Large intestine (tissue), 12 donors: Measurements from ENCODE around the gene FAF1. TPM values are rescaled to one million over a fixed set of nuclear protein-coding genes. Genes with fewer than 3 reads are reported as not detected.
"Not testable (repeated sequence)": the region's sequence is repeated elsewhere in the genome, so short reads cannot be mapped to it uniquely, and the experiment has no call there.

Experiments used
- DNase-seq, 2 donors: peaks; one replicate each; pipeline versions ENCODE4 v3.0.0 to v3.0.0-alpha.2; 2013
- H3K27ac ChIP-seq: one replicate; pipeline ENCODE4 v1.5.1; 2013; ENCODE audit warnings: low read length
- H3K27me3 ChIP-seq: 2 replicates; pipeline ENCODE4 v1.6.1; 2013; ENCODE audit warnings: low read length; ENCODE audit not compliant: control insufficient read depth, insufficient read depth
- H3K36me3 ChIP-seq: 2 replicates; pipeline ENCODE4 v1.6.1; 2013; ENCODE audit warnings: low read length; ENCODE audit not compliant: control insufficient read depth, insufficient read depth
- H3K4me1 ChIP-seq: one replicate; pipeline ENCODE4 v1.6.1; 2013; ENCODE audit warnings: low read length; ENCODE audit not compliant: control insufficient read depth, insufficient read depth
- H3K4me3 ChIP-seq: one replicate; pipeline ENCODE4 v1.5.1; 2013; ENCODE audit warnings: low read length
- H3K9me3 ChIP-seq: one replicate; pipeline ENCODE4 v1.6.1; 2013; ENCODE audit warnings: mild to moderate bottlenecking, low read depth, low read length, moderate library complexity; ENCODE audit not compliant: control insufficient read depth
- WGBS: methylation state at CpG from one replicate; pipeline ENCODE4 v1.1.5; 2013; ENCODE audit warnings: low lambda C conversion rate; ENCODE audit not compliant: insufficient coverage; 5-methylcytosine and 5-hydroxymethylcytosine counted together
- long read RNA-seq, 11 donors: transcript quantifications; one replicate each; lab custom pipeline, GENCODE V29; 2026
- polyA plus RNA-seq: library from polyadenylated mRNA; unstranded; fragments of 120-200 nt; gene quantifications from one replicate; pipeline ENCODE4 v1.2.1, GENCODE V29; 2013

The FAF1 gene
- polyA plus RNA-seq = 47.1 TPM
- long read RNA-seq, donor 1, full-length matches to known transcripts = 4 of 4 reads
- long read RNA-seq, donor 1, partial matches to known transcripts = 0 of 4 reads
- long read RNA-seq, donor 1, other reads (novel, unspliced or antisense) = 0 of 4 reads
- long read RNA-seq, donor 2, full-length matches to known transcripts = 6 of 6 reads
- long read RNA-seq, donor 2, partial matches to known transcripts = 0 of 6 reads
- long read RNA-seq, donor 2, other reads (novel, unspliced or antisense) = 0 of 6 reads
- long read RNA-seq, donor 3 = 0 reads
- long read RNA-seq, donor 4, full-length matches to known transcripts = 2 of 2 reads
- long read RNA-seq, donor 4, partial matches to known transcripts = 0 of 2 reads
- long read RNA-seq, donor 4, other reads (novel, unspliced or antisense) = 0 of 2 reads
- long read RNA-seq, donor 5, full-length matches to known transcripts = 5 of 5 reads
- long read RNA-seq, donor 5, partial matches to known transcripts = 0 of 5 reads
- long read RNA-seq, donor 5, other reads (novel, unspliced or antisense) = 0 of 5 reads
- long read RNA-seq, donor 6, full-length matches to known transcripts = 14 of 14 reads
- long read RNA-seq, donor 6, partial matches to known transcripts = 0 of 14 reads
- long read RNA-seq, donor 6, other reads (novel, unspliced or antisense) = 0 of 14 reads
- long read RNA-seq, donor 7, full-length matches to known transcripts = 2 of 2 reads
- long read RNA-seq, donor 7, partial matches to known transcripts = 0 of 2 reads
- long read RNA-seq, donor 7, other reads (novel, unspliced or antisense) = 0 of 2 reads
- long read RNA-seq, donor 8, full-length matches to known transcripts = 6 of 6 reads
- long read RNA-seq, donor 8, partial matches to known transcripts = 0 of 6 reads
- long read RNA-seq, donor 8, other reads (novel, unspliced or antisense) = 0 of 6 reads
- long read RNA-seq, donor 9, full-length matches to known transcripts = 8 of 8 reads
- long read RNA-seq, donor 9, partial matches to known transcripts = 0 of 8 reads
- long read RNA-seq, donor 9, other reads (novel, unspliced or antisense) = 0 of 8 reads
- long read RNA-seq, donor 10, full-length matches to known transcripts = 11 of 11 reads
- long read RNA-seq, donor 10, partial matches to known transcripts = 0 of 11 reads
- long read RNA-seq, donor 10, other reads (novel, unspliced or antisense) = 0 of 11 reads
- long read RNA-seq, donor 11, full-length matches to known transcripts = 7 of 7 reads
- long read RNA-seq, donor 11, partial matches to known transcripts = 0 of 7 reads
- long read RNA-seq, donor 11, other reads (novel, unspliced or antisense) = 0 of 7 reads

- no peaks in the 10 kb centered on the region for H3K27me3 ChIP-seq
Observed at GRCh38 chr1:50959913-50960844, at the start of gene FAF1. Gene FAF1, minus strand, starts transcription at chr1:50960267. Its CDS starts 456 bp downstream, at chr1:50959811.

GRCh38 chr1:51009381-51009780 is 49.3 kb upstream of the FAF1 start:
- no peaks in the 10 kb centered on the region for H3K4me1 ChIP-seq
- no peak for DNase-seq
- no peaks in the 10 kb centered on the region for H3K36me3 ChIP-seq
- no peak overlapping the region for H3K27ac ChIP-seq
- WGBS = no CpG with 5 or more reads among the region's 3 CpGs
- no peak overlapping the region for H3K4me3 ChIP-seq
- peaks cover 3% of the 10 kb centered on the region for H3K9me3 ChIP-seq
- no peaks in the 10 kb centered on the region for H3K27me3 ChIP-seq

More at GRCh38 chr1:50959913-50960844, at the start of gene FAF1:
- WGBS = 0% methylated on average over 1 of the region's 80 CpGs
- Histone ChIP-seq H3K36me3 (no peaks in the 10 kb centered on the region), H3K4me1 (no peaks in the 10 kb centered on the region), H3K4me3 (peak within 1 kb of the TSS; percentile 78), H3K9me3 (no peaks in the 10 kb centered on the region), H3K27ac (peak within 1 kb of the TSS; percentile 80)
- peak; percentile 98 to 99 for DNase-seq

- not testable (repeated sequence) for H3K27ac ChIP-seq, H3K9me3 ChIP-seq, H3K27me3 ChIP-seq, H3K4me3 ChIP-seq, DNase-seq, H3K36me3 ChIP-seq, H3K4me1 ChIP-seq
- WGBS = no CpG with 5 or more reads among the region's 4 CpGs
Observed at GRCh38 chr1:51005549-51005948, 45.5 kb upstream of the FAF1 start.

- Histone ChIP-seq H3K4me3 (no peak overlapping the region), H3K27me3 (no peaks in the 10 kb centered on the region), H3K27ac (no peak overlapping the region), H3K36me3 (no peaks in the 10 kb centered on the region), H3K9me3 (no peaks in the 10 kb centered on the region), H3K4me1 (no peaks in the 10 kb centered on the region)
- 86% methylated on average over 1 of the region's 6 CpGs for WGBS
- DNase-seq = no peak
Observed at GRCh38 chr1:51002516-51002915, 42.4 kb upstream of the FAF1 start.

GRCh38 chr1:51000651-51001050 is 40.6 kb upstream of the FAF1 start:
- no peak overlapping the region for H3K27ac ChIP-seq
- H3K4me3 ChIP-seq = no peak overlapping the region
- H3K36me3 ChIP-seq = no peaks in the 10 kb centered on the region
- H3K27me3 ChIP-seq = peaks cover under 1% of the 10 kb centered on the region
- 61% methylated on average over 2 of the region's 2 CpGs for WGBS
- no peaks in the 10 kb centered on the region for H3K4me1 ChIP-seq
- H3K9me3 ChIP-seq = no peaks in the 10 kb centered on the region
- no peak for DNase-seq

- Histone ChIP-seq H3K4me3 (no peak overlapping the region), H3K9me3 (no peaks in the 10 kb centered on the region), H3K27me3 (peaks cover 2% of the 10 kb centered on the region), H3K36me3 (no peaks in the 10 kb centered on the region), H3K27ac (no peak overlapping the region), H3K4me1 (no peaks in the 10 kb centered on the region)
- 100% methylated on average over 1 of the region's 1 CpG for WGBS
- DNase-seq = no peak
Observed at GRCh38 chr1:51000160-51000559, 40.1 kb upstream of the FAF1 start.

GRCh38 chr1:50999375-50999774 is 39.3 kb upstream of the FAF1 start:
- WGBS = no CpG with 5 or more reads among the region's 1 CpG
- H3K36me3 ChIP-seq, H3K27me3 ChIP-seq, H3K4me3 ChIP-seq, H3K27ac ChIP-seq, H3K4me1 ChIP-seq, DNase-seq, H3K9me3 ChIP-seq: not testable (repeated sequence)

GRCh38 chr1:50996083-50996482 is 36.0 kb upstream of the FAF1 start:
- Histone ChIP-seq H3K4me3 (no peak overlapping the region), H3K36me3 (no peaks in the 10 kb centered on the region), H3K27ac (no peak overlapping the region), H3K9me3 (no peaks in the 10 kb centered on the region), H3K27me3 (peaks cover 2% of the 10 kb centered on the region), H3K4me1 (no peaks in the 10 kb centered on the region)
- WGBS = 86% methylated on average over 3 of the region's 3 CpGs
- DNase-seq = no peak

- Histone ChIP-seq H3K9me3 (no peaks in the 10 kb centered on the region), H3K4me1 (no peaks in the 10 kb centered on the region), H3K27ac (no peak overlapping the region), H3K36me3 (no peaks in the 10 kb centered on the region), H3K27me3 (peaks cover 2% of the 10 kb centered on the region), H3K4me3 (no peak overlapping the region)
- WGBS = 45% methylated on average over 1 of the region's 1 CpG
- no peak for DNase-seq
Observed at GRCh38 chr1:50995651-50996050, 35.6 kb upstream of the FAF1 start.
